HCT116 (cell line): ENCODE data around the gene RFX8. TPM values are rescaled to one million over a fixed set of nuclear protein-coding genes. Genes with fewer than 3 reads are reported as not detected.

ENCODE experiments used
- ATAC-seq: fragments of 200-7000 bp; cut with Tn5 transposase; 2 replicates; pipeline ENCODE4 v1.9.1; 2020; ENCODE audit warnings: mild to moderate bottlenecking, moderate library complexity
- BruUV-seq: library from RNA; stranded (reverse); fragments of 400-500 nt; replicated peaks from 2 replicates; lab custom pipeline; 2021; lab: Mats Ljungman, UMichigan
- CTCF ChIA-PET: fragments of 300-600 bp; sonication (Branson Sonifier 250); formaldehyde crosslinking; loops from one replicate; lab custom pipeline; 2021; ENCODE audit warnings: antibody characterized with exemption; lab: Charles Lee
- POLR2A ChIA-PET: fragments of 300-600, 350-600 bp; sonication (Branson Sonifier 250); formaldehyde crosslinking; loops from one replicate; lab custom pipeline; 2021; ENCODE audit warnings: antibody characterized with exemption; lab: Charles Lee
- RAD21 ChIA-PET, 2 experiments: fragments of 300-600 bp; sonication (Branson Sonifier 250); formaldehyde crosslinking; loops; one replicate each; lab custom pipeline; 2023; ENCODE audit warnings: low total read pairs in 2 of 2; ENCODE audit not compliant: uncharacterized antibody in 2 of 2, unreplicated experiment in 2 of 2, low non-redundant PET in 1 of 2; lab: Charles Lee
- DNase-seq: peaks from one replicate; pipeline ENCODE4 v3.0.0-alpha.2; 2010; ENCODE audit warnings: low read depth, low spot score
- H2AFZ ChIP-seq: fragments of 200-600 bp; shearing (Covaris generic), sonication (generic); 2 replicates; pipeline ENCODE4 v1.6.1; 2017; ENCODE audit warnings: low read depth, mixed run types, mixed read lengths, antibody characterized with exemption, low read length; ENCODE audit not compliant: poor library complexity, severe bottlenecking
- H3K27ac ChIP-seq: 2 replicates; pipeline ENCODE4 v1.5.1; 2012; ENCODE audit warnings: low read depth, low read length
- H3K27me3 ChIP-seq: fragments of 200-600 bp; sonication (generic); 2 replicates; pipeline ENCODE4 v1.6.1; 2016; ENCODE audit warnings: mixed run types, low read length, mixed read lengths; ENCODE audit not compliant: insufficient read depth
- H3K36me3 ChIP-seq, 2 experiments: fragments of 200-500 bp in 1 of 2; fragments of 200-600 bp in 1 of 2; sonication (Bioruptor generic) in 1 of 2; sonication (generic) in 1 of 2; 2 replicates each; pipeline versions ENCODE4 v1.5.1 to v1.6.1; 2014 to 2016; ENCODE audit warnings: low read length in 2 of 2, inconsistent platforms in 1 of 2, mixed read lengths in 1 of 2, mixed run types in 1 of 2; ENCODE audit not compliant: insufficient read depth in 2 of 2, control insufficient read depth in 1 of 2
- H3K4me1 ChIP-seq, 2 experiments: fragments of 200-600 bp in 1 of 2; sonication (generic) in 1 of 2; 2 replicates each; pipeline versions ENCODE4 v1.5.1 to v1.6.1; 2012 to 2017; ENCODE audit warnings: low read length in 2 of 2, inconsistent platforms in 1 of 2, mild to moderate bottlenecking in 1 of 2, mixed read lengths in 1 of 2, mixed run types in 1 of 2, moderate library complexity in 1 of 2; ENCODE audit not compliant: insufficient read depth in 2 of 2, control insufficient read depth in 1 of 2
- H3K4me2 ChIP-seq: fragments of 200-600 bp; sonication (generic); 2 replicates; pipeline ENCODE4 v1.6.1; 2017; ENCODE audit warnings: mixed run types, low read length, mixed read lengths
- H3K4me3 ChIP-seq, 2 experiments: fragments of 200-600 bp in 1 of 2; sonication (generic) in 1 of 2; replicated peaks in 1 of 2; 2 replicates each; pipeline ENCODE4 v1.5.1; 2011 to 2016; ENCODE audit warnings: low read length in 2 of 2, control low read depth in 1 of 2, low read depth in 1 of 2, mild to moderate bottlenecking in 1 of 2, mixed read lengths in 1 of 2, mixed run types in 1 of 2
- H3K79me2 ChIP-seq: fragments of 200-600 bp; sonication (generic); 2 replicates; pipeline ENCODE4 v1.6.1; 2017; ENCODE audit warnings: mild to moderate bottlenecking, mixed run types, low read length, moderate library complexity, mixed read lengths; ENCODE audit not compliant: insufficient read depth
- H3K9ac ChIP-seq: fragments of 200-600 bp; sonication (generic); 2 replicates; pipeline ENCODE4 v1.6.1; 2016; ENCODE audit warnings: low read length, mixed read lengths
- H3K9me2 ChIP-seq: fragments of 200-600 bp; sonication (generic), shearing (Covaris generic); 2 replicates; pipeline ENCODE4 v1.6.1; 2017; ENCODE audit warnings: mixed run types, mild to moderate bottlenecking, moderate library complexity; ENCODE audit not compliant: insufficient read depth
- H3K9me3 ChIP-seq, 2 experiments: fragments of 200-500 bp in 1 of 2; fragments of 200-600 bp in 1 of 2; sonication (Bioruptor generic) in 1 of 2; sonication (generic) in 1 of 2; 2 replicates each; pipeline ENCODE4 v1.6.1; 2014 to 2017; ENCODE audit warnings: low read length in 2 of 2, mixed read lengths in 2 of 2, inconsistent platforms in 1 of 2, low read depth in 1 of 2, mild to moderate bottlenecking in 1 of 2, mixed run types in 1 of 2, moderate library complexity in 1 of 2; ENCODE audit not compliant: control insufficient read depth in 1 of 2, insufficient read depth in 1 of 2
- H4K20me1 ChIP-seq: fragments of 200-600 bp; sonication (generic), shearing (Covaris generic); 2 replicates; pipeline ENCODE4 v1.6.1; 2017; ENCODE audit warnings: mixed run types, mild to moderate bottlenecking, moderate library complexity; ENCODE audit not compliant: insufficient read depth
- ATF3 ChIP-seq: IDR thresholded peaks from 2 replicates; pipeline ENCODE4 v1.6.1; 2012
- CBX3 ChIP-seq: IDR thresholded peaks from 2 replicates; pipeline ENCODE4 v1.6.1; 2012; ENCODE audit warnings: low read depth
- CEBPB ChIP-seq: IDR thresholded peaks from 2 replicates; pipeline ENCODE4 v1.6.1; 2012; ENCODE audit warnings: low read depth
- CTCF ChIP-seq, 3 experiments: fragments of 200-600 bp in 1 of 3; sonication (generic) in 1 of 3; IDR thresholded peaks in 2 of 3; conservative IDR thresholded peaks in 1 of 3; 2 replicates each; pipeline ENCODE4 v1.5.1; 2012 to 2017; ENCODE audit warnings: low read depth in 2 of 3, low read length in 2 of 3, antibody characterized with exemption in 1 of 3, borderline replicate concordance in 1 of 3, control low read depth in 1 of 3, mild to moderate bottlenecking in 1 of 3, mixed read lengths in 1 of 3, mixed run types in 1 of 3, moderate library complexity in 1 of 3; ENCODE audit not compliant: insufficient read depth in 1 of 3
- ELF1 ChIP-seq: IDR thresholded peaks from 2 replicates; pipeline ENCODE4 v1.6.1; 2012; ENCODE audit warnings: low read depth, borderline replicate concordance
- EZH2 ChIP-seq: fragments of 200-600 bp; sonication (generic); IDR thresholded peaks from 2 replicates; pipeline ENCODE4 v1.6.1; 2017; ENCODE audit warnings: antibody characterized with exemption, mixed run types
- EZH2phosphoT487 ChIP-seq: fragments of 200-600 bp; IDR thresholded peaks from 2 replicates; pipeline ENCODE4 v1.6.1; 2018; ENCODE audit warnings: antibody characterized with exemption, borderline replicate concordance
- FOSL1 ChIP-seq: IDR thresholded peaks from 2 replicates; pipeline ENCODE4 v1.6.1; 2012; ENCODE audit warnings: low read depth
- MAX ChIP-seq: IDR thresholded peaks from 2 replicates; pipeline ENCODE4 v1.6.1; 2012
- POLR2A ChIP-seq: IDR thresholded peaks from 2 replicates; pipeline ENCODE4 v1.7.0; 2011; ENCODE audit warnings: borderline replicate concordance; ENCODE audit not compliant: insufficient read depth, insufficient read length; ENCODE audit errors: extremely low read depth
- POLR2AphosphoS5 ChIP-seq: IDR thresholded peaks from 2 replicates; pipeline ENCODE4 v1.6.1; 2011; ENCODE audit warnings: mild to moderate bottlenecking, low read depth, low read length, moderate library complexity
- REST ChIP-seq: IDR thresholded peaks from 2 replicates; pipeline ENCODE4 v1.6.1; 2012; ENCODE audit warnings: low read depth
- SIN3A ChIP-seq: IDR thresholded peaks from 2 replicates; pipeline ENCODE4 v1.6.1; 2012; ENCODE audit warnings: low read depth
- SP1 ChIP-seq: IDR thresholded peaks from 2 replicates; pipeline ENCODE4 v1.6.1; 2012; ENCODE audit warnings: low read depth
- SRF ChIP-seq: IDR thresholded peaks from 2 replicates; pipeline ENCODE4 v1.6.1; 2012; ENCODE audit warnings: low read depth
- YY1 ChIP-seq: IDR thresholded peaks from 2 replicates; pipeline ENCODE4 v1.6.1; 2011; ENCODE audit warnings: low read length, low read depth, moderate library complexity, mild to moderate bottlenecking; ENCODE audit not compliant: insufficient replicate concordance; ENCODE audit errors: extremely low read depth
- ZBTB33 ChIP-seq: IDR thresholded peaks from 2 replicates; pipeline ENCODE4 v1.6.1; 2011; ENCODE audit warnings: mild to moderate bottlenecking, low read length, moderate library complexity; ENCODE audit not compliant: insufficient replicate concordance; ENCODE audit errors: extremely low read depth
- ZFX ChIP-seq: fragments of 450-650 bp; IDR thresholded peaks from 2 replicates; pipeline ENCODE4 v1.6.1; 2017
- ZNF274 ChIP-seq: fragments of 200-500 bp; sonication (Bioruptor generic); IDR thresholded peaks from 2 replicates; pipeline ENCODE4 v1.6.1; 2014; ENCODE audit warnings: mild to moderate bottlenecking, low read depth, low read length, inconsistent platforms
- intact Hi-C: fragments of 100-400 bp; cut with micrococcal nuclease; formaldehyde crosslinking; loops from 2 replicates; pipeline ENCODE4 v1.10.0; 2022
- total RNA-seq: library from RNA; stranded (reverse); gene quantifications from one replicate; pipeline ENCODE4 v1.2.1, GENCODE V29; 2021; ENCODE audit not compliant: unreplicated experiment

Gene RFX8
- total RNA-seq, 1 experiment from 2014 or later: not detected

DNA sequence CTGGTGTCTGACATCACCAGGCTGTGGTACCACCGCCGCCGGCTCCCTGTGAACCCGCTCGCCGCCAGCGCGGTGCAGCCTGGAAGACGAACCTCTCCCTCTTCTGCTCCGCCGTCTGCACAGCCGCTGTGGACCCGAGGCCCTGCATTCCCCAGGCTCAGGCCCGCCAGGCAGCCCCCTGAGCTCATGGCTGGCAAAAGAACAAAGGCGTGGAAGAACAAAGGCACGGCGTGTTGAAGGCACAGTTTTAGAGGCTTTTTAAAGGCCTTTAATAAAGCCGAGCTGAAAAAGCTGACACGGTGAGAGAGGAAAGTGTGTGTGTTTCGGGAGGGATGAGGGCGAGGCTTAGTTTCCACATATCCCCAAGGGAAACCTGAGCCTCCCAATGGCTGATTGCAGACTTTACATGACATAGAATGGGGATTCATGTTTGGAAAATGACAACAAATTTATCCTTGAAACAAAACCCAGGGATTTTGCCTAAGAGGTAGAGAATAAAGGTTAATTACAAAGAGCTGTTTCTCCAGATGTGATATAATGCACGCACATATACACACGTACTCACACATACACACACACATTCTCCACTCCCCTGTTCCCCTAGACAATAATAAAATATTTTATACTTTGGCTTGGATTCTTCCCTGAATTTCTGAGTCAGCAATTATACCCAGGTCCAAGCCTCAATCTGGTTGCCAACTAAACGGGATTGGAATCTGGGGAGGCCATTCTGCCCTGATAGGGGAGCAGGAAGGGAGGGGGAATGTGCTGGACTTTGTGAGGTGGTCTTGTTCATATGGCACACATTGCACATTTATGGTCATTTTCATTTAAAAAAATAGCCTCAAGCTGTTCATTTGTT lies 39.7 kb downstream of the RFX8 start:
- H3K4me1 ChIP-seq: no peaks in the 10 kb centered on the region
- H3K4me2 ChIP-seq: no peak overlapping the region
- H3K4me3 ChIP-seq: no peak overlapping the region
- no peaks in the 10 kb centered on the region for H3K9me3 ChIP-seq
- no peak overlapping the region for H2AFZ ChIP-seq
- H3K36me3 ChIP-seq: no peaks in the 10 kb centered on the region
- DNase-seq (no peak), ATAC-seq (no peak)
- BruUV-seq: no TSS peak
- no peak for TF ChIP-seq EZH2
- no peak for TF ChIP-seq ZNF274
- no peak for TF ChIP-seq CEBPB
- no peak for TF ChIP-seq ZBTB33
- no peak for TF ChIP-seq SP1
- TF ChIP-seq FOSL1: no peak
- TF ChIP-seq ATF3: no peak
- no peak for TF ChIP-seq EZH2phosphoT487
- TF ChIP-seq MAX: no peak
- no peak for TF ChIP-seq SIN3A
- no peak for TF ChIP-seq REST
- no peak for TF ChIP-seq YY1
- TF ChIP-seq ELF1: no peak
- TF ChIP-seq POLR2A: no peak
- no peak for TF ChIP-seq POLR2AphosphoS5
- no peak for TF ChIP-seq CTCF (IDR thresholded peaks at IDR 0.05 in 2 of 3, conservative IDR thresholded peaks at IDR 0.05 in 1 of 3; ENCODE audit: borderline replicate concordance in 1 of 3, insufficient read depth in 1 of 3, low read depth in 2 of 3, low read length in 2 of 3)
- TF ChIP-seq ZFX: no peak
- TF ChIP-seq CBX3: no peak
- TF ChIP-seq SRF: no peak
- H3K9me2 ChIP-seq: no peaks in the 10 kb centered on the region
- H3K27me3 ChIP-seq: no peaks in the 10 kb centered on the region
- ChIA-PET RAD21 (no interaction called here), CTCF (no interaction called here), POLR2A (no interaction called here)
- intact Hi-C loops: no loop called here
- no peaks in the 10 kb centered on the region for H4K20me1 ChIP-seq
- H3K9ac ChIP-seq: no peak overlapping the region
- H3K27ac ChIP-seq: no peak overlapping the region
- no peaks in the 10 kb centered on the region for H3K79me2 ChIP-seq
